Measurements from ENCODE around the gene RERE. TPM values are rescaled to one million over a fixed set of nuclear protein-coding genes. Genes with fewer than 3 reads are reported as not detected.

Gene RERE
- total and polyA plus RNA-seq, 12 donors: 46.5 to 163 (median 139) TPM

GRCh38 chr1:8607906-8608305 is 209.5 kb downstream of the RERE start:
- Histone ChIP-seq H3K9me3 (no peaks in the 10 kb centered on the region), H3K4me1 (peaks cover 0 to 15% (median 4%) of the 10 kb centered on the region in 9 donors), H3K27ac (no peak overlapping the region), H3K27me3 (no peaks in the 10 kb centered on the region), H3K36me3 (peaks cover 0 to 2% (median 0%) of the 10 kb centered on the region in 9 donors), H3K4me3 (no peak overlapping the region)
- WGBS, 2 donors: 95 to 96% methylated on average over 5 of the region's 5 CpGs
- DNase-seq (no peak), ATAC-seq (no peak)
- TF ChIP-seq CTCF (IDR thresholded peaks at IDR 0.05): no peak
- intact Hi-C loops (cut with DNase I): no loop called here

- H3K36me3 ChIP-seq: no peaks in the 10 kb centered on the region
- peak overlapping the region in 3 of 10 donors; percentile 17 to 57 (median 36) for H3K27ac ChIP-seq
These were observed 213.1 kb downstream of the RERE start for GRCh38 chr1:8604041-8604945.

GRCh38 chr1:8603220-8603616 is 214.2 kb downstream of the RERE start:
- ATAC-seq (no peak), DNase-seq (no peak)
- H3K4me3 ChIP-seq: no peak overlapping the region
- WGBS, 2 donors: 92 to 94% methylated on average over 4 of the region's 4 CpGs
- H3K27ac ChIP-seq: peak overlapping the region in 3 of 10 donors; percentile 24 to 36 (median 36)
- no peaks in the 10 kb centered on the region for H3K27me3 ChIP-seq
- no peak for TF ChIP-seq CTCF (IDR thresholded peaks at IDR 0.05)
- intact Hi-C loops (cut with DNase I): loop anchor here in 1 of 10 donors (5.0 kb wide), 1 partner anchor 39 kb away; no protein-coding TSS in a partner anchor
- no peaks in the 10 kb centered on the region for H3K36me3 ChIP-seq
- peaks cover 3 to 44% (median 31%) of the 10 kb centered on the region in 9 donors for H3K4me1 ChIP-seq
- H3K9me3 ChIP-seq: no peaks in the 10 kb centered on the region

More at GRCh38 chr1:8604041-8604945, 213.1 kb downstream of the RERE start:
- Histone ChIP-seq H3K4me3 (no peak overlapping the region), H3K4me1 (peaks cover 0 to 34% (median 20%) of the 10 kb centered on the region in 9 donors), H3K27me3 (no peaks in the 10 kb centered on the region), H3K9me3 (no peaks in the 10 kb centered on the region)
- DNase-seq: no peak
- no peak for ATAC-seq
- intact Hi-C loops (cut with DNase I): loop anchor here in 1 of 10 donors (5.0 kb wide), 1 partner anchor 38 kb away; no protein-coding TSS in a partner anchor
- WGBS, 2 donors: 64 to 74% methylated on average over 7 of the region's 7 CpGs
- no peak for TF ChIP-seq CTCF (IDR thresholded peaks at IDR 0.05)

- ATAC-seq: no peak
- H3K4me1 ChIP-seq: peaks cover 3 to 50% (median 37%) of the 10 kb centered on the region in 9 donors
- H3K27ac ChIP-seq: peak overlapping the region in 3 of 10 donors; percentile 24 to 36 (median 26)
- H3K27me3 ChIP-seq: no peaks in the 10 kb centered on the region
- H3K4me3 ChIP-seq: no peak overlapping the region
- DNase-seq: no peak
- H3K9me3 ChIP-seq: no peaks in the 10 kb centered on the region
- WGBS, 2 donors: 63 to 73% methylated on average over 5 of the region's 5 CpGs
- H3K36me3 ChIP-seq: no peaks in the 10 kb centered on the region
- TF ChIP-seq CTCF (IDR thresholded peaks at IDR 0.05): no peak
- intact Hi-C loops (cut with DNase I): loop anchor here in 1 of 10 donors (5.0 kb wide), 1 partner anchor 40 kb away; no protein-coding TSS in a partner anchor
These were observed 214.8 kb downstream of the RERE start for GRCh38 chr1:8602471-8603219.
